ENCODE results near the gene PPP2R3B.
"Not testable (repeated sequence)": the region's sequence is repeated elsewhere in the genome, so short reads cannot be mapped to it uniquely, and the experiment has no call there.

PPP2R3B gene

DNA sequence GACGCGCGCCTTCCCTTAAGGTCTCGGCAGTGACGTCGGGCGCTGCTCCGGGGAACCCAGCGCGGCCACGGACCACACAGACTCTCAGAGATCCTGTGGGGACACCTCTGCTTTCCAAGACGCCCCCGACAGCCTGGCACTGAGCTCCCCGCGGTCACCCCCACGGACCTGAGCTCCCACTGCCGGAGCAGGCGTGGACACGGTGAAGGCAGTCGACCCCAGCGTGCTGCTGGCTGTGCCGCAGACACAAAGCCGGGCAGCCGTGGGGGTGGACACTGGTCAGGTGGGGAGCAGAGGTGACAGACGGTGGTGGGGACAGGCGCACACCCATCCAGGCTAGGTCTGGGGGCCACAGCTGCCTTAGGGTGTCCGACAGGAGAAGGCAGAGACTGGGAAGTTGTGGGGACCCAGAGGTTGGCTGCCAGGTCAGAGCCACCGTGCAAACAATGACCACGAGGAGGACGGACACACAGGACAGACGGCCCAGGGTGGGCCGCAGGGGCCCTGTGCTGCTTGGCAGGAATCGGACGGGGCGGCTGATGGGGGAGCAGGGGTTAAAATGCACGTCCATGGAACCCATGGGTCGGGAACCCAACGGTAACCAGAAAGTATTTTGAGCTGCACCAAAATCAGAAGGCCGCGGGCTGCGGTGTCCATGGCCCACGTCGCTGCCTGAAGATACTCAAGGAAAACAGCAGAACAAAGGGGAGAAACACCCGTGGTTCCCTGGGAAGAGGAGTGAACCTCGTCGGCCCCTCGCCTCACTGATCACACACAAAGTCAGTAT is 51.5 kb downstream of the PPP2R3B start:
- DNase-seq, result no peak

DNA sequence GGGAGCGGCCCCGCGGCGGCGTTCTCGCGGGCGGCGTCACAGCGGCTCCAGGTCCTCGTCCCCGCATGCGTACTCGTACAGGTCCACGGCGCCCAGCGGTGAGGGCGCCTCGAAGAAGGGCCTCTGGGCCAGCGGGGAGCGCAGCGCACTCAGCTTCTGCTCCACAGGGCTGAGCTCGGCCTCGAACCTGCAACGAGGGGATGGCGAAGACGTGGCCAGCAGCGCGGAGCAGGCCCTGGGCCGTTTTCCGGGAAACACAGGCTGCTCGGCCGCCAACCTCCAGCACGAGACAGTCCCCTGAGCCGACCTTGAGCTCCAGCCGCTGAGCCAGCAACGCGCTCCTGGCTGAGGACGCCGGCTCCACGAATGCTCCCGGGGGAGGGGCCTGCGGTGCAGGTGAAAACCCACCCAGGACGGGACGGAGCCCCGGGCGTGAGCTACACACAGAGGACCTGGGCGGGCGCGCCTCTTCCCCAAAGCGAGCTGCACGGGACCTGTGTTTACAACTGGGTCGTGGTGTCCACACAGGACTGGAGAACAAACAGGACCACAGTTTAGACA is 52.3 kb downstream of the PPP2R3B start:
- DNase-seq, result peak; percentile 6

DNA sequence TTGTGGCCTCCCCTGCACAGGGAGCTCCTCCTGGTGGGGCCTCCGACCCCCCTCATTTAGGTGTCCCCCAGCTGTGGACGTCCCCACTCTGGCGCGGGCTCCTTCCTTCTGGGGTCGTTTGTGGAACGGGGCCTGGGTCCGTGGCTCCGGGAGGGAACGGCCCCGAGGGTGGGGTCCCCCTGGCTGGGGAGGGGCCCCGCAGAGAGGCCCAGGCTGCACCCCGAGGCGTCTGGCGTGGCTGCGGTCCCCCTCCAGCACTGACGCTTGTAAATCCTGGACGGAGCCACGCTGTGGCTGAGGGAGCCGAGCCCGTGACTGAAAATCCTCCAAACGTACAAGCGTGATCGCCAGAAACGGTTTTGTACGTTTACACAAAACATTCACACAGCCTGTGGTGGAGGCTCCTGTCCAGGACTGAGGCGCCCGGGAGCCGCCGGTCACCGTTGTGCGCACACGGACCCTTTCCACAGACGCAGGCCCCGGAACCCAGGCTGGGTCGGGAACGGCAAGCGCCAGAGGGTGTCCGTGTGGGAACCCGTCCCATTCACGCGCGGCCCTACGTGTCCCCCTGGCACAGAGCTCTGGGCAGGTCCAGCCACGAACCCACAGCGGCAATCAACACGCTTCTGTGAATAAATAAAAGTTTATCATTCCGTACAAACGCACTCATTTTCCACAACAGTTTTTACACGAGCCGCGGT is 52.9 kb downstream of the PPP2R3B start:
- peak; percentile 8 for DNase-seq

DNA sequence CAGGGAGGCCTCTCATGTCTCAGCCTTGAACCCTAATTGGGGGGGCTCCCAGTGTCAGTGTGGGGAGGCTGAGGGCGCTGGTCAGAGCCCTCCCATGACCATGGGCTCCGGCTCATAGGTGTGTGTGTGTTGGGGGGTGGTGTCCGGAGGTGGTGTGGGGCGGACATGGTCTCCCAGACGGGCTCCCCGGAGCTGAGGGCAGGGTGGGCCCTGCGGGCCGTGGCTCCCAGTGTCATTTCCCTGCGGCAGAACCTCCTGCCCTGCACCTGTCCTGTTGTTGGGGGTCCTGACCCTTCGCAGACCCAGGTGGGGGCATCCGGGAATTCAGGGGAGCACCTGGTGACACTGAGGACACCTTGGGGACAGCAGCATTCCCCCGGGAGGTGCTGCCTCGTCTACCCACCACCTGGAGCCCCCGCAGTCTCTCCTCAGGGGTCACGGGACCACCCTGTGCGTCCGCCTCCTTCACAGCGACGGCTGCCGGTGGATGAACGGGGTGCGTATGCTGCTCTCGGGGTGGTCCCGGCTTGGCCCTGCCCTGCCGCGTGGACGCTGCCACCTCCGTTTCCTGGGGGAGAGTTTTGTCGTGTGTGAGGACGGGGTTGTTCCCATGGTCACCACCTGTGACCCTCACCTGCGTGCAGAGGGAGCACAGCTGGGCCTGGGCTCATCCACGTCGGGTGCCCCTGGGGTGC is 53.6 kb downstream of the PPP2R3B start:
- no peak for DNase-seq

DNA sequence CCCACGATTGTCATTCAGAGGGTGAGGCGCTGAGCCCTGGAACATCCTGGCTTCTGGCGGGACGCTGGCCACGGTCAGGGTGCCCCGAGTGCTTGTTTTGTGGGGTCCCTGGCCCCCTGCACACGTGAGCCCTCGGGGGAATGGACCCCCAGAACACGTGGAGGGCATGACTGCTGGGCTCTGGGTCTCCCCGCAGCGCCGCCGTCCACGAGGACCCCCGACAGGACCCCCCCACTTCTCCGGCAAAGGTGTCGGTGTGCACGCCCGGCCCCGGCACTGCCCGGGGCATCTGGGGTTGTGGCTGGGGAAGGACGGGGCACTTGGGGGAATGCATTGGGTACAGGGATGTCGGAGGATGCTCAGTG is 54.2 kb downstream of the PPP2R3B start:
- DNase-seq, result peak; percentile 6

DNA sequence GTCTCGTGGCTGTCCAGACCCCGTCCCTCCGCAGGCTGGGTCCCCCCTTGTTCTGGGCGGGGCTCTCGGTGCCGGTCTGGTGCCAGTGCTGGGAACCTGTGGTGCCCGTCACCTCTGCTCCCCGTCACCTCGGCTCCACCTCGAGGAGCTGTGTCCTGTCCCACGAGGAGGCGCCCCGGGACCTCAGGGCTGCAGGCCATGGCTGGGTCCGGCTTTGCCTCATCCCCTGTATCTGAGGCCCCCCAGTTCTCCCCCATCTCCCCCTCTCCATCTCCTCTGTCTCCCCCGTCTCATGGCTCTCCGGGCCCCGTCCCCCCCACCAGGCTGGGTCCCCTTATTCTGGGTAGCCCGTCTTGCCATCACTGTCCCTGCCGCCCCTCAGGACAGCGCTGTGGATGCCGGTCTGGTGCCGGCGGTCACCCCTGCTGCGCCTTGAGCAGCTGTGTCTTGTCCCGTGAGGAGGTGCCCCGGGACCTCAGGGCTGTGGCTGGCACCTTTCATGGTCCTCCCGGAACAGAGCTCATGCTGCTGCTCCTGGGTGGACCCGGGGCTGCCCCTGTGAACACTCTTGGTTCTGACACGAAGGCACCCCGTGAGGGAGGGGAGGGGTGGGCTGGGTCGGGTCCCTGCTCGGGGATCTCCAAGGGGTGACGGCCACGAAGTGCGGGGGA is 54.7 kb downstream of the PPP2R3B start:
- DNase-seq, result peak; percentile 15

DNA sequence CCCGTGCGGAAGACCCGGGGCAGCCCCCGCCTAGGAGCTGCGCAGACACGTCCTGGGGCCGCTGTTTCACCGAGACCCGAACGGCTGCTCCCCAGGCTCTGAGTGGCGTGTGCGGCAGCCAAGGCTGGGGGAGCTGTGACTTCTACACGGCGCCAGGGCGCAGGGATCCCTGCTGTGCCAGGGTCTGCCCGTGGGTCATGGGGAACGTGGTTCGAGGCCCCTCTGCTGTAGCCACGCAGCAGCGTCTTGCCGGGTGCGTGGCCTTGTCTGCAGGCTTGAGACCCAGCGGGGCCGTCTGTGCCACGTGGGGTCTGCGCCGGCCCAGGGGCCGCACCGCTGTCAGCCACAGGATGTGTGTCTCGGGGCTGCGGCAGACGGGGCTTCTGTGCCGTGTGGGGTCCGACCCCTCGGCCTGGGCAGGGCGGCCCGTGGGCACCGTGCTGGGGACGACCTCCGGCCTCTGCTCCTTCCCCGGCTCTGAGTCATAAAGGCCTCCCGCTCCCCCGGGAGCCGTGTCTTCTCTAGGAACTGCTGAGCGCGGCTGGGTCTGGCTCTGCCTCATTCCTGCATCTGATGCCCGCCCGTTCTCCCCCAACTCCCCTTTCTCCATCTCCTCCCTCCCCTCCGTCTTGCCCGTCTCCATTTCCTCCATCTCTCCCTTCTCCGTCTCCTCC is 55.4 kb downstream of the PPP2R3B start:
- DNase-seq, result peak; percentile 37

DNA sequence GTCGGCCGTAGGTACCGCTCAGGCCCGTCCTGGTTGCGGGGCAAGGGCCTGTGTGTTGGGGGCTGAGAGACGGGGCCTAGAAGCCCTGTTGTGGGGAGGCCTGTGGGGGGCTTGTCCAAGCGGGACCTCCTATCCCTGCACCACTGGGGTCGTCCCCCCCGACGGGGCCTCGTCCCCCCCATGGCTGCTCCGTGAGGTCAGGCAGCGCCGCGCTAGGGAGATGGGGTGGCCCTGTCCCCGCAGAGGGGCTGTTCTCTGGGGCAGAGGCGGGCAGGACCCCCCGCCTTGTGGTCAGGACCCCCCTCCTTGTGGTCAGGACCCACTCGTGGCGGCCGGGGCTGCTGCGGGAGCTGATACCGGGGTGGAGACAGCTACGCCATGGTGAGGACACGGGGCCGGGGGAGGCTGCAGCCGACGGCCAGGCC is 56.0 kb downstream of the PPP2R3B start:
- no peak for DNase-seq

DNA sequence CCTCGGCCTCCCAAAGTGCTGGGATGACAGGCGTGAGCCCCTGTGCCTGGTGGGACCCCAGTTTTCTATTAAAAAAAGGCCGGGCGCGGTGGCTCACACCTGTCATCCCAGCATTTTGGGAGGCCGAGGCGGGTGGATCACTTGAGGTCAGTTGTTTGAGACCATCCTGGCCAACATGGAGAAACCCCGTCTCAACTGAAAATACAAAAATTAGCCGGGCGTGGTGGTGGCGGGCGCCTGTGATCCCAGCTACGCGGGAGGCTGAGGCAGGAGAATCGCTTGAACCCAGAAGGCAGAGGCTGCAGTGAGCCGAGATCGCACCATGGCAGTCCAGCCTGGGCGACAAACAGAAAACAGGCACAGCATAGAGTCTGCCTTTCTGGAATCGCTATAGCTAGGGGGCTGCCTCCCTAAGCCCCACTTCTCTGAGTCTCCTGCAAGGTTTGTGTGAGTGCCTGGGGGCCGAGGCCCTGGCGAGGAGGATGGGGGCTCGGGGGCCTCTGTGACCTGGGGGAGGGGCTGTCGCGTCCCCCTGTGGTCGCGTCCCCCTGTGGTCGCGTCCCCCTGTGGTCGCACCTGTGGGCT is 56.5 kb downstream of the PPP2R3B start:
- DNase-seq, result not testable (repeated sequence)

DNA sequence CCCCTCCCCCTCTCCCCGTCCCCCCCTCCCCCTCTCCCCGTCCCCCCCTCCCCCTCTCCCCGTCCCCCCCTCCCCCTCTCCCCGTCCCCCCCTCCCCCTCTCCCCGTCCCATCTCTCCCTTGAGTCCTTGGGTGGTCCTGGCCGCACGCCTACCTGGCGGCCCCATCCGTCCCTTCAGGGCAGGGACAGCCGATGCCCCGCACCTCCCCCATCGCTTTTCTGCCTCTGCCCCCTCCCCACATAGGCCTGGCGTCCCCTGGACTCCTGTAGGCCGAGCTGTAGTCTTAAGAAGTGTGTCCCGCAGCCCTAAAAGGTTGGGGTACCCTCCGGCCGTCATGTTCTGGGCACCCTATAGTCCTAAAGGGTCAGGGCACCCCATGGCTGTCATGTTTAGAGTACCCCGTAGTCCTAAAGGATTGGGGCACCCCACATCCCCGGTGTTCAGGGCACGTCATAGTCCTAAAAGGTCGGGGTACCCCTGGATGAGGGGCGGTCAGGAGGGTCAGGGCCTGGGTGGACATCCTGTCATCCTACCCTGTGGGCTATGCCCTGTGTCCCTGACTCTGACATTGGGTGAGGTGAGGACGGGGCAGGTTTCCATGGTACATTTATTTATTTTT is 57.3 kb downstream of the PPP2R3B start:
- DNase-seq, result no peak

DNA sequence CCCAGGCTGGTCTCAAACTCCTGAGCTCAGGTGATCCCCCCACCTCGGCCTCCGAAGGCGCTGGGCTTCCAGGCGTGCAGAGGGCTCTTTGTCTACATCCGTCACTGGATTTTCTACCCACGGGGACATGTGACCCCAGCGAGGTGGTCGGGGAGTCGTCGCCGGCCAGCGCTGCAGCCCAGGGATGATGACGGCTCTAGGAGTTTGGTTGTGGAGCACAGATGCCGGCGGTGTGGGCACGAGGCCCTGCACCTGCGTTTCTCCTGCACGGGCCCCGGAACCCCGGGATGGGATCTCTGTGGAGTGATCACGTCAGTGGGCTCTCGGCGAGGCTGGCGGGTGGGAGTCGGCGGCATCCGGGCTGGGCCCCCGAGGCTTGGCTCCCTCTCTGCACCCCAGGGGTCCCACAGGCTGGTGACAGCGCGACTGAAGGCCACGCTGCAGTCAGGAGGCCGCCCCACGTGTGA is 59.0 kb downstream of the PPP2R3B start:
- DNase-seq, result peak; percentile 8

DNA sequence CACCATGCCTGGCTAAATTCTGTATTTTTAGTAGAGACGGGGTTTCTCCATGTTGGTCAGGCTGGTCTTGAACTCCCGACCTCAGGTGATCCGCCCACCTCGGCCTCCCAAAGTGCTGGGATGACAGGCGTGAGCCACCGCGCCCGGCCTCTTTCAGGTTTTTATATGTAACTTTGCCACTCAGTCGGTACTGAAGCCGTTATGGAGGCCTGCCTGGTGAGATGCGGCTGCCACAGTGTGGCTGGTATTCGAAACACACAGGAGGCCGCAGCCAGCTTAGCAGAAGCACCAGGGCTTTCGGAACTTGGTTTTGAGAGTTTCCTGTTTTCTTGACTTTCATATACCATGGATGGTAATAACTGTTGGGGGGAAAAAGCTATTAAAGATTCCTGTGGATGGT is 62.0 kb downstream of the PPP2R3B start:
- peak; percentile 18 for DNase-seq

DNA sequence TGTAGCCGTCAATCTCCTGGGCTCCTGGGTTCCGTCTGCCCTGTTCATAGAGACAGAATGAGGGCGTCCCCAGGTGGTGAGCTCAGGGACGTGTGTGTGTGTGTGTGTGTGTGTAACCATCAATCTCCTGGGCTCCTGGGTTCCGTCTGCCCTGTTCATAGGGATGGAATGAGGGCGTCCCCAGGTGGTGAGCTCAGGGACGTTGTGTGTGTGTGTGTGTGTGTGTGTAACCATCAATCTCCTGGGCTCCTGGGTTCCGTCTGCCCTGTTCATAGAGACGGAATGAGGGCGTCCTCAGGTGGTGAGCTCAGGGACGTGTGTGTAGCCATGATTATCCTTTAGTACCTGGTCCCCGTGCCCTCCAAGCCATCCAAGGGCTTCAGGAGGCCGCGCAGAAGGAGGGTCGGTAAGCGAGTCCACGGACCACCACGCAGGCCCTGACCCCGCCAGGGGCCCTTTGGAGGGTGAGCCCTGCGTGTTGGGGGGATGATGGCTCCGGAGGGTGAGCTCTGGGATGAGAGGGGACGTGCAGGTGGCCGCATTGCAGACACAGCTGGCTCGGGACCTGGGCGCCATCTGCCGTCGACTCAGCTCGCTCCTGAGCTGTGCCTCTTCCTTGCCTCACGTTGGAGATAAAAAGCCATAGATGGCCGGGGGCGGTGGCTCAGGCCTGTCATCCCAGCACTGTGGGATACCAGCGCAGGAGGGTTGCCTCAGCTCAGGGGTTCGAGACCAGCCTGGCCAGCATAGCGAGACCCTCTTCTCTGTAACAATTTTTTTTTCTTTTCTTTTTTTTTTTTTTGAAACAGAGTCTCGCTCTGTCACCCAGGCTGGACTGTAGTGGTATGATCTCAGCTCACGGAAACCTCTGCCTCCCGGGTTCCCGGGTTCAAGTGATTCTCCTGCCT is 62.7 kb downstream of the PPP2R3B start:
- peak; percentile 52 for DNase-seq

DNA sequence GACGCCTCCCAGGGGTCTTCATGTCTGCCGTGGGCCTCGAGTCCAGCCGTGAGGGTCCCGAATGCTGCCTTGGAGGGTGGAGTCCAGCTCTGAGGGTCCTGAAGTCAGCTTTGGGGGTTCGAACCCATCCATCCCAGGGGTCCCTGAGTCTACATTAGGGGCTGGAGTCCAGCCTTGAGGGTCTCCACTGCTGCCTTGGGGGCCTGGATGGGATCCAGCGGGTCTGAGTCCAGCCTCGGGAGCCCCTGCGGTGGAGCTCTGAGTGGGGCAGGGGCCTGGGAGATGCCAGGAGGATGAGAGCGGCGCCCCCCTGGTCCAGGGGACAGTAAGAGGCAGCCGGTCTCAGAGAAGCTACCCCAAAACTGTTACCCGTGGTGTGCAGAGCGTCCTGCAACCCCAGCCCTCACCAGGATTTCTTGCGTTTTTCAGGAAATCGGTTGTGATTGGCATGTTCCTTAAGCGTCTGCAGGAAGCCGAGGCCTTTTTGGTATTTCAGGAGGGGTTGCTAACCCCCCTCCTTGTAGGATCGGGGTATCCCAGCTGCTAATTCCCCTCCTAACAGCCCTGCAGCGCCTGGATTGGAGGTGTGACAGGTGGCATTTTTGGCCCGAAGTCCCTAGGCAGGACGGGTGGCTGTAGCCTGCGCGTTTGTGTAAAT is 66.5 kb downstream of the PPP2R3B start:
- DNase-seq, result peak; percentile 16

DNA sequence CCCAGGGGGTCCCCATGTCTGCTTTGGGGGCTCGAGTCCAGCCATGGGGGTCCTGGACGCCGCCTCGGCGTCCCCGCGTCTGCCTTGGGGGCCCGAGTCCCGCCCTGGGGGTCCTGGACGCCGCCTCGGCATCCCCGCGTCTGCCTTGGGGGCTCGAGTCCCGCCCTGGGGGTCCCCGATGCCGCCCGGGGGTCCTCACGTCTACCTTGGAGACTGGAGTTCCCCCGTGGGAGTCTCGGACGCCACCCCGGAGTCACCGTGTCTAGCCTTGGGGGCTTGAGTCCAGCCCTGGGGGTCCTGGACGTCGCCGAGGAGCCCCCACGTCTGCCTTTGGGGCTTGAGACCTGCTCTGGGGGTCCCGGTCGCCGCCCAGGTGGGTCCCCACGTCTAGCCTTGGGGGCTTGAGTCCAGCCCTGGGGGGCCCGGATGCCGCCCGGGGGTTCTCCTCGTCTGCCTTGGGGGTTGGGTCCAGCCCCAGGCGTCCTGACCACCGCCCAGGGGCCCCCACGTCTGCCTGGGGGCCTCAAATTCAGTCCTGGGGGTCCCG is 67.1 kb downstream of the PPP2R3B start:
- DNase-seq, result peak; percentile 17

DNA sequence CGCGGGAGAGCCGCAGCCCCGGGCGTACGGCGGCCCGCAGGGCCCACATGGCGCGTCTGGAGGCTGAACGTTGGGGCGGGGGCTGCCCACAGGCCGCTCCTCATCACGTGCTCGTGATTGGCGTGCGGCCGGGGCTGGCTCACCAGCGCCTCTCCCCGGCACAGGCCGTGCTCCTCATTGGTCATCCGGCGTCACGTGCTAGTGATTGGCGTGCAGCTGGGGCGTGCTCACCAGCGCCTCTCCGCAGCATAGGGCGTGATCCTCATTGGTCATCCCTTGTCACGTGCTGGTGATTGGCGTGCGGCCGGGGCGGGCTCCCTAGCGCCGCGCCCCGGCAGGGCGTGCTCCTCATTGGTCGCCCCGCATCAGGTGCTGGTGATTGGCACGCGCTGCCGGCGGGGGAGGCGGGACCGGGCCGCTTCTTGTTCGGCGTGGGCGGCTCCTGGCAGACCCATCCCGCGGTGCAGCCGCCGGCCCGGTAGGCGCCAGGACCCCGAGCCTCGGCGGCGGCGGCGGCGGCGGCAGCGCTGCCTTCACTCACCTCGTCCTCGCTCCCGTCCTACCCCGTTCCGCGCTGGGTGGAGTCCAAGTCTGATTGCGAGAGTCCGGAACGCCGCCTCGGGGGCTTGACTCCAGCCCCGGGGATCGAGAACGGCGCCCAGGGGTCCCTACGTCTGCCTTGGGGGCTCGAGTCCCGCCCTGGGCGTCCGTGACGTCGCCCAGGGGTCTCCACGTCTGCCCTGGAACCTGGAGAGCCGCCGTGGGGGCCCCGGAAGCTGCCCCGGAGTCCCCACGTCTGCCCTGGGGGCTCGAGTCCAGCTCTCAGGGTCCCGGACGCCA is 67.7 kb downstream of the PPP2R3B start, which contains the start of gene GTPBP6:
GTPBP6 (minus strand) TSS at position 58 of the 840 bp plus-strand sequence; CDS start at position 49, 9 bp downstream.
- peak; percentile 99 for DNase-seq

DNA sequence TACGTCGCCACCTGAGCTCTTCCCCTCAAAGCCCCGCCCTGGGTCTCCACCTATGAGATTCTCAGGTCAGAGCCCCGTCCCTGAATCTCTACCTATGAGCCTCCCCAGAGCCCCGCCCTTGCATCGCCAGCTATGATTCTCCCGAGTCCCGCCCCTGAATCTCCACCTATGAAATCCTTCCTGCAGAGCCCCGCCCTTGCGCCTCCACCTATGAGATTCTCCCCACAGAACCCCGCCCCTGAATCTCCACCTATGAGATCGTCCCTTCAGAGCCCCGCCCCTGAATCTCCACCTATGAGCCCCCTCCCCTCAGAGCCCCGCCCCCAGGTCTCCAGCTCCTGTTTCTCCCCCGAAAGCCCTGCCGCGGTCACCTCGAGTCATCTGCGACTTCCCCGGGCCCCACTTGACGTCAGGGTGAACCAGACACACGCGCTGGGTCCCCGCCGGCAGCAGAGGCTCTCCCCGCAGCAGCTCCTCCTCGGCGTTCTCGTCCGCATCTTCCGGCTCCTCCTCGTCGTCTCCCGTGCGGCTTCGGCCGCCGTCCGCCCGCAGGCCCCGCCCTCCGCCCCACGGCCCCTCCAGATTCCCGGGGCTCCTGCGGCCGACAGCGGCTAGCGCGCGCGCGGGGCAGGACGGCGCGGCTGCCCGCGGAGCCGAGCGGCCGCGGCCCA is 68.5 kb downstream of the PPP2R3B start:
- peak; percentile 99 for DNase-seq

Data from activated naive CD4-positive, alpha-beta T cell treated with anti-CD3 and anti-CD28 coated beads, Interleukin-2, amount 50 U/mL, for 16 hours (primary cell).